HEK293 (cell line): ENCODE measurements around the gene NAE1.
A peak's percentile ranks its signal among the peaks of the same experiment; 100 is the strongest.

Experiments used
- EGR2 ChIP-seq: fragments of 450-650 bp; formaldehyde crosslinking; IDR thresholded peaks from 2 replicates; pipeline ENCODE4 v1.5.1; 2016; ENCODE audit warnings: low read depth, missing biosample characterization, missing genetic modification characterization
- GLIS1 ChIP-seq: fragments of 450-650 bp; formaldehyde crosslinking; IDR thresholded peaks from 2 replicates; pipeline ENCODE4 v1.5.1; 2016; ENCODE audit warnings: missing biosample characterization, missing genetic modification characterization
- GLIS2 ChIP-seq: fragments of 450-650 bp; formaldehyde crosslinking; IDR thresholded peaks from 2 replicates; pipeline ENCODE4 v1.5.1; 2016; ENCODE audit warnings: missing biosample characterization, missing genetic modification characterization
- HOXD13 ChIP-seq: sonication (generic); formaldehyde crosslinking; IDR thresholded peaks from 2 replicates; pipeline ENCODE4 v1.8.0; 2022; ENCODE audit warnings: missing genetic modification reagents, borderline replicate concordance
- KLF10 ChIP-seq: fragments of 450-650 bp; IDR thresholded peaks from 2 replicates; pipeline ENCODE4 v1.5.1; 2018; ENCODE audit warnings: missing biosample characterization, mild to moderate bottlenecking, missing genetic modification characterization
- KLF16 ChIP-seq: fragments of 450-650 bp; formaldehyde crosslinking; IDR thresholded peaks from 2 replicates; pipeline ENCODE4 v1.5.1; 2017; ENCODE audit warnings: missing biosample characterization, missing genetic modification characterization
- PRDM10 ChIP-seq: fragments of 450-650 bp; formaldehyde crosslinking; IDR thresholded peaks from 2 replicates; pipeline ENCODE4 v1.5.1; 2016; ENCODE audit warnings: missing biosample characterization, missing genetic modification characterization
- SP2 ChIP-seq: fragments of 450-650 bp; formaldehyde crosslinking; IDR thresholded peaks from 2 replicates; pipeline ENCODE4 v1.5.1; 2016; ENCODE audit warnings: missing biosample characterization, missing genetic modification characterization
- WT1 ChIP-seq: fragments of 450-650 bp; formaldehyde crosslinking; IDR thresholded peaks from 2 replicates; pipeline ENCODE4 v1.5.1; 2016; ENCODE audit warnings: missing biosample characterization, missing genetic modification characterization
- ZBTB11 ChIP-seq: fragments of 450-650 bp; formaldehyde crosslinking; conservative IDR thresholded peaks from 2 replicates; pipeline ENCODE4 v1.5.1; 2016; ENCODE audit warnings: low read depth, missing biosample characterization, missing genetic modification characterization
- ZBTB20 ChIP-seq: fragments of 450-650 bp; formaldehyde crosslinking; IDR thresholded peaks from 2 replicates; pipeline ENCODE4 v1.5.1; 2016; ENCODE audit warnings: missing biosample characterization, missing genetic modification characterization
- ZBTB7A ChIP-seq: fragments of 450-650 bp; formaldehyde crosslinking; IDR thresholded peaks from 2 replicates; pipeline ENCODE4 v1.5.1; 2016; ENCODE audit warnings: low read depth, missing biosample characterization, missing genetic modification characterization
- ZEB2 ChIP-seq: fragments of 450-650 bp; formaldehyde crosslinking; IDR thresholded peaks from 2 replicates; pipeline ENCODE4 v1.5.1; 2016; ENCODE audit warnings: missing biosample characterization, missing genetic modification characterization
- ZFP37 ChIP-seq: fragments of 450-650 bp; formaldehyde crosslinking; IDR thresholded peaks from 2 replicates; pipeline ENCODE4 v1.5.1; 2016; ENCODE audit warnings: missing biosample characterization, missing genetic modification characterization
- ZIC2 ChIP-seq: fragments of 450-650 bp; formaldehyde crosslinking; IDR thresholded peaks from 2 replicates; pipeline ENCODE4 v1.5.1; 2016; ENCODE audit warnings: missing biosample characterization, missing genetic modification characterization
- ZNF114 ChIP-seq: fragments of 450-650 bp; formaldehyde crosslinking; IDR thresholded peaks from 2 replicates; pipeline ENCODE4 v1.5.0; 2017; ENCODE audit warnings: missing biosample characterization, missing genetic modification characterization
- ZNF2 ChIP-seq: fragments of 450-650 bp; formaldehyde crosslinking; IDR thresholded peaks from 2 replicates; pipeline ENCODE4 v1.5.1; 2016; ENCODE audit warnings: missing biosample characterization, missing genetic modification characterization
- ZNF24 ChIP-seq: fragments of 450-650 bp; formaldehyde crosslinking; IDR thresholded peaks from 2 replicates; pipeline ENCODE4 v1.5.1; 2016; ENCODE audit warnings: missing biosample characterization, missing genetic modification characterization
- ZNF341 ChIP-seq: fragments of 450-650 bp; formaldehyde crosslinking; IDR thresholded peaks from 2 replicates; pipeline ENCODE4; 2016; ENCODE audit warnings: low read depth, missing biosample characterization, missing genetic modification characterization
- ZNF366 ChIP-seq: fragments of 450-650 bp; formaldehyde crosslinking; conservative IDR thresholded peaks from 2 replicates; pipeline ENCODE4 v1.5.1; 2016; ENCODE audit warnings: missing biosample characterization, missing genetic modification characterization
- ZNF398 ChIP-seq: fragments of 450-650 bp; formaldehyde crosslinking; IDR thresholded peaks from 2 replicates; pipeline ENCODE4 v1.5.1; 2017; ENCODE audit warnings: missing biosample characterization, missing genetic modification characterization
- ZNF513 ChIP-seq: fragments of 450-650 bp; IDR thresholded peaks from 2 replicates; pipeline ENCODE4 v1.5.1; 2018; ENCODE audit warnings: missing biosample characterization, missing genetic modification characterization
- ZNF548 ChIP-seq: fragments of 450-650 bp; formaldehyde crosslinking; IDR thresholded peaks from 2 replicates; pipeline ENCODE4 v1.5.1; 2016; ENCODE audit warnings: missing biosample characterization, missing genetic modification characterization
- ZNF580 ChIP-seq: fragments of 450-650 bp; formaldehyde crosslinking; IDR thresholded peaks from 2 replicates; pipeline ENCODE4 v1.5.1; 2016; ENCODE audit warnings: missing biosample characterization, missing genetic modification characterization
- ZNF600 ChIP-seq: fragments of 450-650 bp; formaldehyde crosslinking; IDR thresholded peaks from 2 replicates; pipeline ENCODE4 v1.5.1; 2016; ENCODE audit warnings: missing biosample characterization, missing genetic modification characterization
- ZNF629 ChIP-seq: fragments of 450-650 bp; formaldehyde crosslinking; IDR thresholded peaks from 2 replicates; pipeline ENCODE4 v1.5.1; 2017; ENCODE audit warnings: missing biosample characterization, missing genetic modification characterization
- ZNF654 ChIP-seq: fragments of 450-650 bp; formaldehyde crosslinking; IDR thresholded peaks from 2 replicates; pipeline ENCODE4 v1.5.1; 2016; ENCODE audit warnings: low read depth, missing biosample characterization, missing genetic modification characterization
- ZNF707 ChIP-seq: fragments of 450-650 bp; formaldehyde crosslinking; IDR thresholded peaks from 2 replicates; pipeline ENCODE4 v1.5.1; 2016; ENCODE audit warnings: missing biosample characterization, missing genetic modification characterization
- ZNF768 ChIP-seq: fragments of 450-650 bp; formaldehyde crosslinking; IDR thresholded peaks from 2 replicates; pipeline ENCODE4 v1.5.1; 2018; ENCODE audit warnings: missing biosample characterization, mild to moderate bottlenecking, missing genetic modification characterization
- ZNF843 ChIP-seq: fragments of 450-650 bp; formaldehyde crosslinking; IDR thresholded peaks from 2 replicates; pipeline ENCODE4 v1.5.1; 2016; ENCODE audit warnings: missing biosample characterization, missing genetic modification characterization

Gene NAE1

GRCh38 chr16:66872943-66873684 is 42.3 kb upstream of the NAE1 start (continued):
- TF ChIP-seq KLF10 (tag by site-specific recombination) (0 out of 2 replicates have a peak, but pooled peaks have one; percentile 24), ZBTB7A (no peak), EGR2 (tag by site-specific recombination) (peak; percentile 71), WT1 (tag by site-specific recombination) (no peak), ZNF2 (tag by site-specific recombination) (peak; percentile 87; the same call in 1 of the 2 replicates), ZNF707 (no peak), ZNF600 (tag by site-specific recombination) (peak; percentile 74), GLIS2 (tag by site-specific recombination) (peak; percentile 67), ZNF341 (tag by site-specific recombination) (peak; percentile 60), HOXD13 (CRISPR knock-in tag) (no peak), ZNF768 (tag by site-specific recombination) (peak; percentile 97), ZNF548 (tag by site-specific recombination) (no peak), ZEB2 (tag by site-specific recombination) (peak; percentile 74), ZFP37 (tag by site-specific recombination) (peak; percentile 76), SP2 (tag by site-specific recombination) (peak; percentile 74), ZNF114 (tag by site-specific recombination) (no peak), ZNF629 (tag by site-specific recombination) (peak; percentile 66), ZNF843 (tag by site-specific recombination) (peak; percentile 43; the same call in 1 of the 2 replicates), KLF16 (tag by site-specific recombination) (peak; percentile 86), ZNF366 (tag by site-specific recombination) (peak; percentile 60), ZNF398 (peak; percentile 57), PRDM10 (peak; percentile 90), ZNF654 (peak; percentile 27; the same call in 1 of the 2 replicates), ZBTB11 (peak; percentile 50; the same call in 1 of the 2 replicates), ZNF24 (tag by site-specific recombination) (peak; percentile 67; the same call in 1 of the 2 replicates), GLIS1 (tag by site-specific recombination) (peak; percentile 54; the same call in 1 of the 2 replicates), ZNF513 (tag by site-specific recombination) (peak; percentile 70), ZIC2 (tag by site-specific recombination) (peak; percentile 76), ZNF580 (tag by site-specific recombination) (peak; percentile 87), ZBTB20 (tag by site-specific recombination) (peak; percentile 40; the same call in 1 of the 2 replicates)
